Osteocyte (in vitro differentiated cells): ENCODE data around the gene STRA8. TPM values are rescaled to one million over a fixed set of nuclear protein-coding genes. Genes with fewer than 3 reads are reported as not detected.
"Not testable (repeated sequence)": the region's sequence is repeated elsewhere in the genome, so short reads cannot be mapped to it uniquely, and the experiment has no call there.

Source experiments
- DNase-seq: peaks from one replicate; pipeline ENCODE4 v3.0.0; 2021; ENCODE audit warnings: mixed read lengths; ENCODE audit not compliant: unreplicated experiment; ENCODE audit errors: extremely low spot score
- H3K27ac Mint-ChIP-seq: one replicate; pipeline ENCODE4 v1.8.0; 2021; ENCODE audit warnings: mild to moderate bottlenecking, mixed read lengths; ENCODE audit not compliant: unreplicated experiment
- H3K27me3 Mint-ChIP-seq: one replicate; pipeline ENCODE4 v1.8.0; 2021; ENCODE audit warnings: mixed read lengths; ENCODE audit not compliant: unreplicated experiment
- H3K36me3 Mint-ChIP-seq: one replicate; pipeline ENCODE4 v1.8.0; 2021; ENCODE audit warnings: mixed read lengths; ENCODE audit not compliant: unreplicated experiment
- H3K4me1 Mint-ChIP-seq: one replicate; pipeline ENCODE4 v1.8.0; 2021; ENCODE audit warnings: mixed read lengths; ENCODE audit not compliant: unreplicated experiment
- H3K4me3 Mint-ChIP-seq: one replicate; pipeline ENCODE4 v1.8.0; 2021; ENCODE audit warnings: mild to moderate bottlenecking, moderate library complexity, mixed read lengths; ENCODE audit not compliant: unreplicated experiment
- H3K9me3 Mint-ChIP-seq: one replicate; pipeline ENCODE4 v1.8.0; 2021; ENCODE audit warnings: mixed read lengths; ENCODE audit not compliant: unreplicated experiment
- CTCF ChIP-seq: fragments of 200-600 bp; sonication (generic); IDR thresholded peaks from 2 replicates; pipeline ENCODE4 v1.5.0; 2021; ENCODE audit warnings: antibody characterized with exemption, mild to moderate bottlenecking, moderate library complexity
- total RNA-seq: library from RNA; stranded (reverse); gene quantifications from 2 replicates; pipeline ENCODE4 v1.2.1, GENCODE V29; 2021

The STRA8 gene
- total RNA-seq, 1 donor from 2014 or later, result not detected

GRCh38 chr7:135209225-135209834 is 24.3 kb upstream of the STRA8 start:
- no peak for DNase-seq
- no peak for TF ChIP-seq CTCF
- Mint-ChIP-seq H3K27ac (no peak overlapping the region), H3K4me1 (peaks cover 7% of the 10 kb centered on the region), H3K27me3 (no peaks in the 10 kb centered on the region), H3K36me3 (peaks cover 11% of the 10 kb centered on the region), H3K4me3 (no peak overlapping the region), H3K9me3 (no peaks in the 10 kb centered on the region)

- DNase-seq, result no peak
- peak overlapping the region; percentile 94 for H3K27ac Mint-ChIP-seq
These were observed 22.8 kb upstream of the STRA8 start for GRCh38 chr7:135210888-135211178.

GRCh38 chr7:135211179-135211945 is 22.3 kb upstream of the STRA8 start, which contains the start of gene WDR91:
Gene WDR91 (minus strand): TSS chr7:135211526. CDS start chr7:135211502, 24 bp downstream.
- no peak for TF ChIP-seq CTCF
- Mint-ChIP-seq H3K27ac (peak within 1 kb of the TSS; percentile 94), H3K4me1 (peaks cover 7% of the 10 kb centered on the region), H3K27me3 (no peaks in the 10 kb centered on the region), H3K9me3 (no peaks in the 10 kb centered on the region), H3K36me3 (peaks cover under 1% of the 10 kb centered on the region), H3K4me3 (peak within 1 kb of the TSS; percentile 95)
- peak; percentile 98 for DNase-seq

More at GRCh38 chr7:135210888-135211178, 22.8 kb upstream of the STRA8 start:
- H3K36me3 Mint-ChIP-seq, result peaks cover 3% of the 10 kb centered on the region
- no peaks in the 10 kb centered on the region for H3K9me3 Mint-ChIP-seq
- peaks cover 7% of the 10 kb centered on the region for H3K4me1 Mint-ChIP-seq
- TF ChIP-seq CTCF, result no peak
- H3K4me3 Mint-ChIP-seq, result peak overlapping the region; percentile 95
- no peaks in the 10 kb centered on the region for H3K27me3 Mint-ChIP-seq

- not testable (repeated sequence) for H3K9me3 Mint-ChIP-seq, H3K36me3 Mint-ChIP-seq
- peak overlapping the region; percentile 80 for H3K27ac Mint-ChIP-seq
These were observed 21.5 kb upstream of the STRA8 start for GRCh38 chr7:135211946-135212685.

GRCh38 chr7:135213831-135214230 is 19.8 kb upstream of the STRA8 start:
- H3K36me3 Mint-ChIP-seq, result no peaks in the 10 kb centered on the region
- no peak for TF ChIP-seq CTCF
- H3K4me3 Mint-ChIP-seq, result no peak overlapping the region

More at GRCh38 chr7:135211946-135212685, 21.5 kb upstream of the STRA8 start:
- H3K4me1 Mint-ChIP-seq, H3K27me3 Mint-ChIP-seq, DNase-seq: not testable (repeated sequence)
- peak overlapping the region; percentile 83 for H3K4me3 Mint-ChIP-seq

More at GRCh38 chr7:135213831-135214230, 19.8 kb upstream of the STRA8 start:
- H3K27me3 Mint-ChIP-seq, result no peaks in the 10 kb centered on the region
- H3K27ac Mint-ChIP-seq, result no peak overlapping the region
- no peak for DNase-seq
- peaks cover 6% of the 10 kb centered on the region for H3K4me1 Mint-ChIP-seq
- H3K9me3 Mint-ChIP-seq, result no peaks in the 10 kb centered on the region
